ENCODE results near the gene MED29.

Gene MED29, protein sequence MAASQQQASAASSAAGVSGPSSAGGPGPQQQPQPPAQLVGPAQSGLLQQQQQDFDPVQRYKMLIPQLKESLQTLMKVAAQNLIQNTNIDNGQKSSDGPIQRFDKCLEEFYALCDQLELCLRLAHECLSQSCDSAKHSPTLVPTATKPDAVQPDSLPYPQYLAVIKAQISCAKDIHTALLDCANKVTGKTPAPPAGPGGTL

DNA sequence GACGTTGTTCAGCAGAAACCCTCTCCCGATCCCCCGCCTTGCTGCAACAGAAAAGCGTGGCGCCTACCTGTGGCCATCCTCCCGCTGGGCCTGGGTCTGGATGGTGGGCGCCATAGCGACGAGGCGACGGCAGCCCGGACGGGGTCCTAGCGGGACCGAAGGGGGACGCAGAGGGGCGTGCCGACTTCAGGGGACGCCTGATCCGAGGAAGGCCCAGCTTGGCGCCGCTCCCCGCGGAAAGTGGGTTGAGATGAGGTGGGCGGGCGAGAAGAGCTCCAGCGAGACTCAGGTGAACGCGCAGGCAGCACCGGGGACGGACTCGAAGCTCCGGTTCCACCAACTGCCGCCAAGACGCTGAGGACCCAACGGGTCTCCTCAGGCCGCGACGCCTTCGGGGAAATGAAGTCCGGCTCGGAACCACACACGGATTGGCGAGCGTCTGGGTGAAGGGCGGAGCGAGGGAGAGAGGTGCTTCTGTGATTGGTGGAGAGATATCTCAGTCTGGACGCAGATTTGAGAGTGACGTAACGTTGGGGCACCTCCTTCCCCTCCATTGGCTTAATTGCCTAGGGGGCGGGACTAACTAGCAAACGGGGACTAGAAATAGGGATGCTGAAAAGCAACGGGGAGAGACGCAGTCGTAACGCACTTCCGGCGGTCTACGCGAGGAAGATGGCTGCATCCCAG is at the start of gene MED29, which contains the start of gene PAF1:
TSS of gene MED29 (plus strand) at position 628 of the 687 bp plus-strand sequence. CDS start at position 673, 45 bp downstream.
TSS of gene PAF1 (minus strand) at position 356 of the 687 bp plus-strand sequence. CDS start at position 114, 242 bp downstream.
- Histone ChIP-seq H3K27ac (ENCODE audit: poor library complexity, severe bottlenecking) (peak within 1 kb of the TSS; percentile 73), H3K27me3 (ENCODE audit: insufficient read depth, poor library complexity, severe bottlenecking) (no peaks in the 10 kb centered on the region), H3K36me3 (ENCODE audit: low read depth) (peaks cover 60% of the 10 kb centered on the region), H3K4me1 (ENCODE audit: insufficient read depth, poor library complexity, severe bottlenecking) (peaks cover 3% of the 10 kb centered on the region), H3K4me3 (ENCODE audit: severe bottlenecking) (peak within 1 kb of the TSS; percentile 89), H3K9me3 (ENCODE audit: severe bottlenecking) (no peaks in the 10 kb centered on the region)
- TF ChIP-seq, protein P1, sequence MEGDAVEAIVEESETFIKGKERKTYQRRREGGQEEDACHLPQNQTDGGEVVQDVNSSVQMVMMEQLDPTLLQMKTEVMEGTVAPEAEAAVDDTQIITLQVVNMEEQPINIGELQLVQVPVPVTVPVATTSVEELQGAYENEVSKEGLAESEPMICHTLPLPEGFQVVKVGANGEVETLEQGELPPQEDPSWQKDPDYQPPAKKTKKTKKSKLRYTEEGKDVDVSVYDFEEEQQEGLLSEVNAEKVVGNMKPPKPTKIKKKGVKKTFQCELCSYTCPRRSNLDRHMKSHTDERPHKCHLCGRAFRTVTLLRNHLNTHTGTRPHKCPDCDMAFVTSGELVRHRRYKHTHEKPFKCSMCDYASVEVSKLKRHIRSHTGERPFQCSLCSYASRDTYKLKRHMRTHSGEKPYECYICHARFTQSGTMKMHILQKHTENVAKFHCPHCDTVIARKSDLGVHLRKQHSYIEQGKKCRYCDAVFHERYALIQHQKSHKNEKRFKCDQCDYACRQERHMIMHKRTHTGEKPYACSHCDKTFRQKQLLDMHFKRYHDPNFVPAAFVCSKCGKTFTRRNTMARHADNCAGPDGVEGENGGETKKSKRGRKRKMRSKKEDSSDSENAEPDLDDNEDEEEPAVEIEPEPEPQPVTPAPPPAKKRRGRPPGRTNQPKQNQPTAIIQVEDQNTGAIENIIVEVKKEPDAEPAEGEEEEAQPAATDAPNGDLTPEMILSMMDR (IDR thresholded peaks at IDR 0.05; ENCODE audit: poor library complexity, severe bottlenecking), result peak; percentile 21
- DNase-seq (ENCODE audit: low spot score) (peak; percentile 98), ATAC-seq (ENCODE audit: low read depth) (peak; percentile 97)

DNA sequence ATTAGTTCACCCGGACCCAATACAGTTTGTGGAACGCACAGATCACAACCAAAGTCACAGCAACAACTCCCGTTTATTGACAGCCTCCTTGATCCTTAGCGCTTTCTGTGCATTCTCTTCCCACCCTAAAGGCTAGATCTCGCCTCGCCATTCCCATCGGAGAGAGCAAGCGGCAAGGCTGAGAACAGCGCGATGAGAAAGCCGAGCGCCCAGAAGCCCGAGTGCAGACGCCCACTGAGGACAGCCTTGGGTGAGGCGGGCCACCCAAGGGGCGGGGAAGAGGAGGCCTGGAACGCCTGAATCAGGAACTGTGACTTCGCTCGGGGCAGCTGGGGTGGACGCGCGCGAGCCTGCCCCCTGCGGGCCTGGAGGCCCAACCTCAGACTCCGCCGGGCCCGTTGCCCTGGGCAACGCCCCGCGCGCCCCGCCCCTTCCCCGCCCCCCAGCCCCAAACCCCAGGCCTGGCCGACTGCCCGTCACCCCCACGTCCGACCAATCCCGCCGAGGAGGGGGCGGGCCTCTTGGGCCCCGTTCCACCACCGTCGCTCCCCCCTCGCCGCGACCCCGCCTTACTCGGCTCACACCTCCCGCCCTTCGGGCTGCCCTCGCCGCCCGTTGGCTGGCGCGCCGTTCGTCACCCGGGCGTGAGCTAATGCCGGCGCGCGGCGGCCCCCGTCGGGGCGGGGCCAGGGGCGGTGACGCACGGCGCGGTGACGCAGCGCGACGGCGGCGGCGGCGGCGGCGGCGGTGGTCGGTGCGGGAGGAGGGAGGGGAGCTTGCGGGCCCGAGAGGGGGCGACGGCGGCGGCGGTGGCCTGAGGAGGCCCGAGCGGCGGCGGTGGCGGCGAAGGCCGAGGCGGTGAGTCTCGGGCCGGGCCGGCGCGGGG is 49.2 kb upstream of the MED29 start, which contains the start of gene SAMD4B:
TSS of gene SAMD4B (plus strand) at position 703 of the 886 bp plus-strand sequence. CDS start 14,473 bp downstream, outside the sequence.
- peak; percentile 93 for ATAC-seq (ENCODE audit: low read depth)
- peak within 1 kb of the TSS; percentile 56 for H3K27ac ChIP-seq (ENCODE audit: poor library complexity, severe bottlenecking)

DNA sequence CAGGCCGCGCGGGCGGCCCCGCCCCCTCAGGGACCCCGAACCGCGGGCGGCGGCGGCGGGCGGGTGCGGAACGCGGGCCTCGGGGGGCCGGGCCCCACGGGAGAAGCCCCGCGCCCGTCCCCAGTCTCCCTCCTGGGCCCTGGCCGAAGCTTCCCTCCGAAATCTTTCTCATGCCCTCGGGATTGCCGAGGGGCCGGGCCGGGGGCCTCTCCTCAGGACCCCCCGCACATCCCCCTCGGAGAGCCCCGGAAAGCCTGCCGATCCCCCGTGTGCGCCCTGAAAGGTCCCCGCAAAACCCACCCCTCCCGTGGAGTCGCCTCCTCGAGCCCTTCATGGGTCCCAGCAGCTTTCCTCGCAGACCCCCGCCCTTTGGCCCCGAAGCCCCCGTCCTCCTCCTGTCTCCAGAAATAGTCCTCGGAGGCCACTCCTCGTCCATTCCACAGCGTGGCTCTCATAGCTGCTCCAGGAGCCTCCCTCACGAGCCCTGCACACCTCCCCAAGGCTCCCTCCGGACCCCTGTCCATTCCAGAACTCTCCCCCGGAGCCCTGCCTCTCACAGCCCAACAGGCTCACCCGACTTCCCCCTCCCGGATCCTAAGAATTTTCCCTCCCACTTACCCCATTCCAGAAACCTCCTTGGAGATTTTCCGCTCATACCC is 48.4 kb upstream of the MED29 start:
- Histone ChIP-seq H3K36me3 (ENCODE audit: low read depth) (peaks cover 16% of the 10 kb centered on the region), H3K27me3 (ENCODE audit: insufficient read depth, poor library complexity, severe bottlenecking) (no peaks in the 10 kb centered on the region), H3K9me3 (ENCODE audit: severe bottlenecking) (no peaks in the 10 kb centered on the region), H3K4me3 (ENCODE audit: severe bottlenecking) (peak overlapping the region; percentile 97), H3K27ac (ENCODE audit: poor library complexity, severe bottlenecking) (peak overlapping the region; percentile 56), H3K4me1 (ENCODE audit: insufficient read depth, poor library complexity, severe bottlenecking) (peaks cover 5% of the 10 kb centered on the region)
- ATAC-seq (ENCODE audit: low read depth) (no peak), DNase-seq (ENCODE audit: low spot score) (no peak)
- TF ChIP-seq, protein P1 (IDR thresholded peaks at IDR 0.05; ENCODE audit: poor library complexity, severe bottlenecking), result no peak

More for the DNA sequence above, 49.2 kb upstream of the MED29 start, which contains the start of gene SAMD4B:
- H3K27me3 ChIP-seq (ENCODE audit: insufficient read depth, poor library complexity, severe bottlenecking), result no peaks in the 10 kb centered on the region
- peaks cover 16% of the 10 kb centered on the region for H3K36me3 ChIP-seq (ENCODE audit: low read depth)
- DNase-seq (ENCODE audit: low spot score), result peak; percentile 97
- no peaks in the 10 kb centered on the region for H3K9me3 ChIP-seq (ENCODE audit: severe bottlenecking)
- H3K4me1 ChIP-seq (ENCODE audit: insufficient read depth, poor library complexity, severe bottlenecking), result peaks cover 5% of the 10 kb centered on the region
- peak within 1 kb of the TSS; percentile 97 for H3K4me3 ChIP-seq (ENCODE audit: severe bottlenecking)
- TF ChIP-seq, protein P1 (IDR thresholded peaks at IDR 0.05; ENCODE audit: poor library complexity, severe bottlenecking), result peak; percentile 96

DNA sequence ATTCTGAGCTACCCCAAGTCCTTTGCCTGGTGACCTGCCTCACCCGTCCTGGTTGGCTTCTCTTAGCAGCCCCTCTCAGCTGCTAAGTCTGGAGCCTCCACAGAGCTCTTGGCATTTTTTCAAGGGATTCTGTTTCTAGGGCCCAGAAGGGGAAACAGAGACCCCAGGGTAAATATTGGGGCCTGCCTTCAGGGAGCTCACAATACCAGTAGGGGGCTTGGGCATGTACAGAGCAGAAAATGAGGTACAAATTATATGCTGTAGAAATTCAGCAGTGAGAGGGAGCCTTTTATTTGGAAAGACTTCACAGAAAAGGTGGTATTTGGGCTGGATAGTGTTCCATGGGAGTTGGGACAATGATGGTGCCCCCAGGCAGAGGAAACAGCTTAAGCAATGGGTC is 45.2 kb upstream of the MED29 start:
- peaks cover 37% of the 10 kb centered on the region for H3K36me3 ChIP-seq (ENCODE audit: low read depth)
- H3K27me3 ChIP-seq (ENCODE audit: insufficient read depth, poor library complexity, severe bottlenecking), result no peaks in the 10 kb centered on the region
- H3K9me3 ChIP-seq (ENCODE audit: severe bottlenecking), result no peaks in the 10 kb centered on the region
- ATAC-seq (ENCODE audit: low read depth), result no peak
- no peak overlapping the region for H3K4me3 ChIP-seq (ENCODE audit: severe bottlenecking)
- peaks cover 5% of the 10 kb centered on the region for H3K4me1 ChIP-seq (ENCODE audit: insufficient read depth, poor library complexity, severe bottlenecking)
- no peak for DNase-seq (ENCODE audit: low spot score)
- no peak overlapping the region for H3K27ac ChIP-seq (ENCODE audit: poor library complexity, severe bottlenecking)
- TF ChIP-seq, protein P1 (IDR thresholded peaks at IDR 0.05; ENCODE audit: poor library complexity, severe bottlenecking), result no peak
